ENCODE measurements around the gene ADGRG7. TPM values are rescaled to one million over a fixed set of nuclear protein-coding genes. Genes with fewer than 3 reads are reported as not detected.

Gene ADGRG7
- total and polyA plus RNA-seq, 2 donors (not counting 1 experiment from before 2014, with no cell fraction given): not detected

DNA sequence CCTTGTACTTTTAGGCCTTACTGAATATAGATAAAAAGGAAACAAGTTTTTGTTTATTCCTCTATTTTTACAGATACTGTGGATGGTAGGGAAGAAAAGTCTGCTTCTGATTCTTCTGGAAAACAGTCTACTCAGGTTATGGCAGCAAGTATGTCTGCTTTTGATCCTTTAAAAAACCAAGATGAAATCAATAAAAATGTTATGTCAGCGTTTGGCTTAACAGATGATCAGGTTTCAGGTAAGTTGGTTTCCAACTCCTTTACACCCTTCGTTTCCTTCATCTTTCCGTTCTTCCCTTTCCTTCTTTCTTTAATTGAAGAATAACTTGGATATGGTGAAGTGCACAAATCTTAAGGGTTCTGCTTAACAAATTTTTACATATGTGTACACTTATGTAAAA is 123.0 kb downstream of the ADGRG7 start:
- Histone ChIP-seq H3K79me2 (ENCODE audit: control insufficient read depth, insufficient read depth, low read length) (peaks cover 19% of the 10 kb centered on the region), H3K9ac (ENCODE audit: insufficient read depth, low read length) (no peak overlapping the region), H2AFZ (ENCODE audit: low read length) (no peak overlapping the region), H3K4me3 (replicated peaks in 1 of 4; ENCODE audit: control extremely low read depth in 1 of 4, insufficient read depth in 1 of 4, low read depth in 3 of 4, low read length in 4 of 4) (no peak overlapping the region), H3K9me3 (ENCODE audit: control insufficient read depth, insufficient read depth, low read depth, low read length) (no peaks in the 10 kb centered on the region), H4K20me1 (ENCODE audit: control insufficient read depth, extremely low read depth, insufficient read depth, low read length) (no peaks in the 10 kb centered on the region), H3K27ac (ENCODE audit: insufficient read depth, low read length) (no peak overlapping the region), H3K27me3 (ENCODE audit: control insufficient read depth, insufficient read depth, low read length) (no peaks in the 10 kb centered on the region), H3K36me3 (ENCODE audit: control insufficient read depth, insufficient read depth, low read length) (peaks cover 4% of the 10 kb centered on the region), H3K4me2 (ENCODE audit: extremely low read depth, insufficient read depth, low read length) (no peak overlapping the region), H3K4me1 (ENCODE audit: control insufficient read depth, extremely low read depth, insufficient read depth, low read length) (no peaks in the 10 kb centered on the region)
- DNase-seq (ENCODE audit: low read depth in 2 of 2): no peak
- TF ChIP-seq, protein P1, sequence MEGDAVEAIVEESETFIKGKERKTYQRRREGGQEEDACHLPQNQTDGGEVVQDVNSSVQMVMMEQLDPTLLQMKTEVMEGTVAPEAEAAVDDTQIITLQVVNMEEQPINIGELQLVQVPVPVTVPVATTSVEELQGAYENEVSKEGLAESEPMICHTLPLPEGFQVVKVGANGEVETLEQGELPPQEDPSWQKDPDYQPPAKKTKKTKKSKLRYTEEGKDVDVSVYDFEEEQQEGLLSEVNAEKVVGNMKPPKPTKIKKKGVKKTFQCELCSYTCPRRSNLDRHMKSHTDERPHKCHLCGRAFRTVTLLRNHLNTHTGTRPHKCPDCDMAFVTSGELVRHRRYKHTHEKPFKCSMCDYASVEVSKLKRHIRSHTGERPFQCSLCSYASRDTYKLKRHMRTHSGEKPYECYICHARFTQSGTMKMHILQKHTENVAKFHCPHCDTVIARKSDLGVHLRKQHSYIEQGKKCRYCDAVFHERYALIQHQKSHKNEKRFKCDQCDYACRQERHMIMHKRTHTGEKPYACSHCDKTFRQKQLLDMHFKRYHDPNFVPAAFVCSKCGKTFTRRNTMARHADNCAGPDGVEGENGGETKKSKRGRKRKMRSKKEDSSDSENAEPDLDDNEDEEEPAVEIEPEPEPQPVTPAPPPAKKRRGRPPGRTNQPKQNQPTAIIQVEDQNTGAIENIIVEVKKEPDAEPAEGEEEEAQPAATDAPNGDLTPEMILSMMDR (conservative IDR thresholded peaks at IDR 0.05 in 1 of 2, IDR thresholded peaks at IDR 0.05 in 1 of 2; ENCODE audit: low read depth in 1 of 2, low read length in 2 of 2): no peak
- TF ChIP-seq EZH2 (IDR thresholded peaks at IDR 0.05; ENCODE audit: low read length, missing control alignments): no peak

DNA sequence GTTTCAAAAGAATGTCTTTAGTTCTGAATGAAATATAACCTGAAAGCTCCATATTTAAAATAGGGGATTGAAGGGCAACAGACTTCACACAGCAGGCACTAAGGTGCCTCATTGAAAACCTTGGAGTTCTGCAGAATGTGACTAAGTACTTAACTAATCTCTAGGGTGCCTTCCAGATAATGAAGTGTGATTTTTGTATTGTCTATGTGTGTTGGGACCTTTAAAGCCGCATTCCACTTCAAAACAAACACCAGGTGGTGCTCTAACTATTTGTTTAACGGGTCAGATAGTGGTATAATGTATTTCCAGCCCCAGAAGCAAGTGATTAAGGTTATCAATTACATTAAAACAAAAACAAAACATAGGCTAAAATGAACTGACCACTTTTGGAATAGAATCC is 127.9 kb downstream of the ADGRG7 start:
- Histone ChIP-seq H3K27ac (ENCODE audit: insufficient read depth, low read length) (no peak overlapping the region), H3K9ac (ENCODE audit: insufficient read depth, low read length) (no peak overlapping the region), H3K9me3 (ENCODE audit: control insufficient read depth, insufficient read depth, low read depth, low read length) (no peaks in the 10 kb centered on the region), H3K4me2 (ENCODE audit: extremely low read depth, insufficient read depth, low read length) (no peak overlapping the region), H3K4me3 (replicated peaks in 1 of 4; ENCODE audit: control extremely low read depth in 1 of 4, insufficient read depth in 1 of 4, low read depth in 3 of 4, low read length in 4 of 4) (no peak overlapping the region), H3K27me3 (ENCODE audit: control insufficient read depth, insufficient read depth, low read length) (no peaks in the 10 kb centered on the region), H3K36me3 (ENCODE audit: control insufficient read depth, insufficient read depth, low read length) (peaks cover 6% of the 10 kb centered on the region), H4K20me1 (ENCODE audit: control insufficient read depth, extremely low read depth, insufficient read depth, low read length) (no peaks in the 10 kb centered on the region), H2AFZ (ENCODE audit: low read length) (no peak overlapping the region), H3K79me2 (ENCODE audit: control insufficient read depth, insufficient read depth, low read length) (peaks cover 10% of the 10 kb centered on the region), H3K4me1 (ENCODE audit: control insufficient read depth, extremely low read depth, insufficient read depth, low read length) (no peaks in the 10 kb centered on the region)
- peak; percentile 22 to 38 for DNase-seq (ENCODE audit: low read depth in 2 of 2)
- TF ChIP-seq, protein P1 (conservative IDR thresholded peaks at IDR 0.05 in 1 of 2, IDR thresholded peaks at IDR 0.05 in 1 of 2; ENCODE audit: low read depth in 1 of 2, low read length in 2 of 2): peak; percentile 34 to 40
- TF ChIP-seq EZH2 (IDR thresholded peaks at IDR 0.05; ENCODE audit: low read length, missing control alignments): no peak

DNA sequence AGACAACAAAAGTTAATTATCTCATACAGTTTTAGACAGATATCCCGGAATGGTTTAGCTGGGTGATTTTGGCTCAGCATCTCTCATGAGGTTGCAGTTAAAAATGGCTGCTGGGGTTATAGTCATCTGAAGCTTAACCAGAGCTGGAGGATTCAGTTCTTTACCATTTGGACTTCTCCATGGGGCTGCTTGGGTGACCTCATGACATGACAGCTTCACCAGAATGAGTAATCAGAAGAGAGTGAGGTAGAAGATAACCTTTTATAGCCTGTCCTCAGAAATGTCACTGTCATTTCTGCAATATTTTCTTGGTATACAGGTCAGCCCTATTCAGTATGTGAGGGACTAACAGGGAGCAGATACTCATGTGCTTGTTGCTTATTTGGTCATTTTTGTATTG is 130.8 kb downstream of the ADGRG7 start:
- Histone ChIP-seq H3K4me1 (ENCODE audit: control insufficient read depth, extremely low read depth, insufficient read depth, low read length) (no peaks in the 10 kb centered on the region), H3K4me2 (ENCODE audit: extremely low read depth, insufficient read depth, low read length) (no peak overlapping the region), H3K36me3 (ENCODE audit: control insufficient read depth, insufficient read depth, low read length) (peaks cover 6% of the 10 kb centered on the region), H2AFZ (ENCODE audit: low read length) (no peak overlapping the region), H3K27me3 (ENCODE audit: control insufficient read depth, insufficient read depth, low read length) (no peaks in the 10 kb centered on the region), H3K79me2 (ENCODE audit: control insufficient read depth, insufficient read depth, low read length) (peaks cover 2% of the 10 kb centered on the region), H3K9ac (ENCODE audit: insufficient read depth, low read length) (no peak overlapping the region), H3K4me3 (replicated peaks in 1 of 4; ENCODE audit: control extremely low read depth in 1 of 4, insufficient read depth in 1 of 4, low read depth in 3 of 4, low read length in 4 of 4) (no peak overlapping the region), H3K27ac (ENCODE audit: insufficient read depth, low read length) (no peak overlapping the region), H4K20me1 (ENCODE audit: control insufficient read depth, extremely low read depth, insufficient read depth, low read length) (no peaks in the 10 kb centered on the region), H3K9me3 (ENCODE audit: control insufficient read depth, insufficient read depth, low read depth, low read length) (no peaks in the 10 kb centered on the region)
- no peak for DNase-seq (ENCODE audit: low read depth in 2 of 2)
- TF ChIP-seq EZH2 (IDR thresholded peaks at IDR 0.05; ENCODE audit: low read length, missing control alignments): no peak

All from fibroblast of lung (primary cell).